Keratinocyte (primary cell): ENCODE results near the gene SCN11A.

ENCODE experiments used
- EZH2 ChIP-seq: IDR thresholded peaks from one replicate; pipeline ENCODE4 v1.6.1; 2012; ENCODE audit warnings: inconsistent platforms, mild to moderate bottlenecking, low read length, moderate library complexity
- TF ChIP-seq, protein P1 (sequence below), 3 experiments: IDR thresholded peaks in 1 of 3; conservative IDR thresholded peaks in 1 of 3; optimal IDR thresholded peaks in 1 of 3; 2 replicates in 2 of 3; 3 replicates in 1 of 3; pipeline versions ENCODE3 to v1.5.1; 2011; ENCODE audit warnings: low read length in 3 of 3, mild to moderate bottlenecking in 3 of 3, moderate library complexity in 2 of 3, control low read depth in 1 of 3, inconsistent platforms in 1 of 3; ENCODE audit not compliant: insufficient read depth in 2 of 3; ENCODE audit errors: extremely low read depth in 1 of 3

DNA sequence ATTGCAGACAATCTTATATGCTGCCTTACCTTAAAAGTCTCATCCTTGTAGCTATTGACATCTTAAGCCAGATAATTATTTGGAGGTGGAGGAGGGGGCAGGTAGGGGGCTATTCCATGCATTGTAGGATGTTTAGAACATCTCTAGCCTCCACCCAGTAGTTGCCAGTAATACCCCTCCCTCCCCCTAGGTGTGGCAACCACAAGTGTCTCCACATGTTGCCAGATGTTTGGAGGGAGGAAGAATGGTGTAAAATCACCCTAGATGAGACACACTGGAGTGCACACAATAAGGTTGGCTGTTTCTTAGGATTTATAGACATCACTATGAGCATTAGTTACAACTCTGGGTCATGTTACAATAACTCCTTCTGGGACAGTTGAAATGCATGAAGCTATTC is 28.3 kb upstream of the SCN11A start:
- TF ChIP-seq, protein P1, sequence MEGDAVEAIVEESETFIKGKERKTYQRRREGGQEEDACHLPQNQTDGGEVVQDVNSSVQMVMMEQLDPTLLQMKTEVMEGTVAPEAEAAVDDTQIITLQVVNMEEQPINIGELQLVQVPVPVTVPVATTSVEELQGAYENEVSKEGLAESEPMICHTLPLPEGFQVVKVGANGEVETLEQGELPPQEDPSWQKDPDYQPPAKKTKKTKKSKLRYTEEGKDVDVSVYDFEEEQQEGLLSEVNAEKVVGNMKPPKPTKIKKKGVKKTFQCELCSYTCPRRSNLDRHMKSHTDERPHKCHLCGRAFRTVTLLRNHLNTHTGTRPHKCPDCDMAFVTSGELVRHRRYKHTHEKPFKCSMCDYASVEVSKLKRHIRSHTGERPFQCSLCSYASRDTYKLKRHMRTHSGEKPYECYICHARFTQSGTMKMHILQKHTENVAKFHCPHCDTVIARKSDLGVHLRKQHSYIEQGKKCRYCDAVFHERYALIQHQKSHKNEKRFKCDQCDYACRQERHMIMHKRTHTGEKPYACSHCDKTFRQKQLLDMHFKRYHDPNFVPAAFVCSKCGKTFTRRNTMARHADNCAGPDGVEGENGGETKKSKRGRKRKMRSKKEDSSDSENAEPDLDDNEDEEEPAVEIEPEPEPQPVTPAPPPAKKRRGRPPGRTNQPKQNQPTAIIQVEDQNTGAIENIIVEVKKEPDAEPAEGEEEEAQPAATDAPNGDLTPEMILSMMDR (optimal IDR thresholded peaks at IDR 0.05 in 1 of 3, IDR thresholded peaks at IDR 0.05 in 1 of 3, conservative IDR thresholded peaks at IDR 0.05 in 1 of 3; ENCODE audit: extremely low read depth in 1 of 3, insufficient read depth in 2 of 3, low read length in 3 of 3): no peak
- TF ChIP-seq EZH2: no peak
